NCI-H2081 (cell line): ENCODE results near the gene NACAD.

Experiments used
- DNase-seq, 2 experiments: peaks; one replicate each; lab custom pipeline; 2025; lab: John Stamatoyannopoulos, UW

NACAD gene

DNA sequence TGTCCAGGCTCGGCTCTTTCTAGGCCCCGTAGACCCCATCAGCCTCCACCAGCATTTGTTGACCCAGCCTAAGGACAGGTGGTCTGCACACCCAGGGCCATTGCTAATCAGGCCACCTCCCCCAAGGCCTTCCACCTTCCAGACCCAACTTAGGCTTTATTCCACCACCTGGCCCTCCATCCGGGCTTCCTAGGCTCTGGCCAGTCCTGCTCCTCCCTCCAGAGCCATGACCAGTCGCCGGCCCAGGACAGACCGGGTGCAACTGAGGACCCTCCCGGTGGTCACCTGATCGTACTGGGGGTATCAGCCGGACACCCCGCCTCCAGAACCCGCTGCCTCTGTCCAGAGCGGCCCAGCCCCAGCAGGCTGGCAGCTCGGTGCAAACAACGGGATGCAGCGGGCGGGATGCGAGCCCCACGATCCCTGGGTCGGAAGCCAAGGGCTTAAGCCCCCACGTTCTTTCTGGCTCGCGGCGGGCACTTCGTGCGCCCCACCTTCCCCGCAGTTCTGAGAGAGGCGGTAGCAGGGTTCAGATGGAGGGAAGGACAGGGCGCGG is 545 bp downstream of the NACAD start:
- no peak for DNase-seq

GRCh38 chr7:45087301-45088145 is 1.2 kb downstream of the NACAD start:
- DNase-seq = no peak

- no peak for DNase-seq
Observed at GRCh38 chr7:45086331-45087065, 2.3 kb downstream of the NACAD start.

DNA sequence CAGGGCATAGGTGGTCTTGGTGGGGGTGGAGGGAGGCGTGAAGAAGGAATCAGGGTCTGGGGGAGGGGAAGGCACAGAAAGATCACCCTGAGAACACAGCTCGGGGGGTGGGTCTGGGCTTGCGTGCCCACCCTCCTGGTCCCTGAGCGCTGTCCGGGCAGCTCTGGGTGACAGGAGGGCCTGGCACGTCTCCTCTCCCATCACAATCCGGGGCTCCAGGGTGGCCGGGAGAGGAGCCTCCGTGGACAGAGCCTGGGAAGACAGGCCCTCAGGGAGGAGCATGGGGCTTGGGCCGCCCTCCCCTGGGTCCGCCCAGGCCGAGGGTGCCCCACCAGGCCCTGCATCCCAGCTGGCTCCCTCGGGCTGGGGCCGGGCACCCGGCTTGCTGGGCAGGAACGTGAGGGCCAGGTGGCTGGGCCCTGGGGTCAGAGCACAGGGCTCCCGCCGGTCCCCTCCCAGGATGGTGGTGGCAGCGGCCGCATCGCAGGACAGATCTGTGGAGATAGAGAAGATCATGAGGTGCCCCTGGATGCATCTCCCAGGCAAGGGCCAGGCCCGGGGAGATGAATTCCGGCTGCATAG is 3.1 kb downstream of the NACAD start:
- DNase-seq = no peak

DNA sequence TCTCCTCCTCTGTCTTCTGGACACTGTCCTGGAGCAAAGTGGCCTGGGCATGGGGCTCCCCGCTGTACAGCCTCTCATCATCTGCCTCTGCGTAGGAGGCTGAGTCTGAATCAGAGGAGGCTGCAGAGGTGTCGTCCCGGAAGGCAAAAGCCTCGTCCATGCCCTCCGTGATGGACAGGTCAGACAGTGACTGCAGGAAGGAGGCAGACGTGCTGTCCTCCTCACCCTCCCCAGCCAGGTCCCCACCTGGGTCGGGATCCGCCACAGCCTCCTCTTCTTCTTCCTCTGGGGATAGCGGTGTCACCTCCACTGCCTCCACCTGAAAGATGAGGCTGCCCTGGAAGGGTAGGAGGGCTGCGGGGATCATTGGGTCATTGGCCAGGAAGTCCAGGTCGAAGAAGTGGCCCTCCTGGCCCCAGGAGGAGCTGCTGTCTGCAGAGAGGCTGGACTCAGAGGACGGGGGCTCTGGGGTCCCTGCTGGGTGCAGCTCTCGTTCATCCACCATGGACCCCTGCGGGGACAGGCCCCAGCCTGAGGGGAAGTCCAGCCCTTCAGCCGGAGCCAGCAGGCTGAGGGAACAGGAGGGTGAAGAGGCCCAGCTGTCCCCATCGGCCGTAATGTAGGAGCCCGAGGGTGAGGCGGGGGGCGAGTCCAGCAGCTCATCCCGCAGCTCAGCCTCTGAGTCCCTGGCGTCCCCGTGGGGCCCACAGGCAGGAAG is 3.7 kb downstream of the NACAD start:
- no peak for DNase-seq

DNA sequence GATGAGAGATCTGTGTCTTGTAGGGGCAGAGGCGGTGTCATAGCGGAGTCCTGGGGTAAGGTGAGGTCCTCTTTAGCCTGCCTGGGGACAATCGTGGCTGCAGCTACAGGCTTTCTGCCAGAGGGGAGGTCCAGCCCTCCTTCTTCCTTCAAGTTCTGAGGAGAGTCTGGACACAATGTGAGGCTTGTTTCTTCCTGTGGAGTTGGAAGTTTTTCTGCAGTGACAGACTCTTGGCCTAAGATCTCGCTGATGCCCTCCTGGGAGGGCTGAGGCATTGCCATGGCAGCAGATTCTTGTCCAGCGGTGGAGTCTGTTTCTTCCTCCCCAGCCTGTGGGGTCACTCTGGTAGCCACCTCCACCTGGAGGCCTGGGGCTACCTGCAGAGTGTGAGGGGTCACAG is 4.4 kb downstream of the NACAD start:
- DNase-seq = no peak

GRCh38 chr7:45082831-45083331 is 5.9 kb downstream of the NACAD start:
- no peak for DNase-seq

- DNase-seq = no peak
Observed at GRCh38 chr7:45082031-45082830, 6.5 kb downstream of the NACAD start.

DNA sequence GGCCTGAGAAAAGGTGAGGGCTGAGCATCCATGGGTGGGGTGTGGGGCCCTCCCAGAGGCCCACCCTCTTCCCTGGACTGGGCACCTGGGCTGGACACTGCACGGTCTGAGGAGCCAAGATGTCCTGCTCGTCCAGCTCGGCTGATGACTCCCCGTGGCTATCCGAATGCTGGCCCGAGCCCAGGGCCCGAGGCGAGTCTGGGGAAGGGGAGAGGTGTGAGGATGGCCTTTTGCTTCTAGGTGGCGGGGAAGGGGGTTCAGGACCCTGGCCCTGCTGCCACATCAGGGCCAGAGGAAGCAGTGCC is 7.1 kb downstream of the NACAD start:
- DNase-seq = no peak

DNA sequence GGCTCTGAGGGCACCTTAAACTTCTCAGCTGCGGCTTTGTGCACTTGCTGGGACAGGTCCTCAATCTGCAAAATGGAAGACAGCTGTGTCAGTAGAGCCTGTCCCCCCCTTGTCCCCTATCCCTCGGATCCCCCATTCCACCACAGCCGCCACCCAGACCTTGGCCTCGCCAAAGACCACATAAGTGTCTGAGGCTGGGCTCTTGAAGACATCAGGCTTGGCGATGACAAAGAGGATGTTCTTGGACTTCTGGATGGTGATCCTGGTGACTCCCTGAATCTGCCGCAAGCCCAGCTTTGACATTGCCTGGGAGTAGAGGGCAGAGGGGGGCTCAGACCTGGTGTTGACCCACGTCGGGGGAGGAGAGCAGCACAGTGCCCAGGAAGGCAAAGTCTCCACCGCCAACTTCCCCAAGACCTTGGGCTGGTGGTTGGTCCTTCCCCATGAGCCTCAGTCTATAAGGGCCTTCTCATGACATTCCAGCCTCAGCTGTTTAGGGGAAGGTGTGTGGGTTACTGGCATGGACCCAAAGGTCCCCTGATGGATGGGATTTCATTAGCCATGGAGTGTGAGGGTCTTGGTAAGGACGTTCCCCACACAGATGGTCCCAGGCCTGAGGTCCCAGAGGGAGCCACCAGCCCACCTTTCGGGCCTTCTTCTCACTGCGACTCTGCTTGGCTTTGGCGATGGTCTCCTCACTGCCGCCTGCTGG is 7.7 kb downstream of the NACAD start:
- DNase-seq = no peak

DNA sequence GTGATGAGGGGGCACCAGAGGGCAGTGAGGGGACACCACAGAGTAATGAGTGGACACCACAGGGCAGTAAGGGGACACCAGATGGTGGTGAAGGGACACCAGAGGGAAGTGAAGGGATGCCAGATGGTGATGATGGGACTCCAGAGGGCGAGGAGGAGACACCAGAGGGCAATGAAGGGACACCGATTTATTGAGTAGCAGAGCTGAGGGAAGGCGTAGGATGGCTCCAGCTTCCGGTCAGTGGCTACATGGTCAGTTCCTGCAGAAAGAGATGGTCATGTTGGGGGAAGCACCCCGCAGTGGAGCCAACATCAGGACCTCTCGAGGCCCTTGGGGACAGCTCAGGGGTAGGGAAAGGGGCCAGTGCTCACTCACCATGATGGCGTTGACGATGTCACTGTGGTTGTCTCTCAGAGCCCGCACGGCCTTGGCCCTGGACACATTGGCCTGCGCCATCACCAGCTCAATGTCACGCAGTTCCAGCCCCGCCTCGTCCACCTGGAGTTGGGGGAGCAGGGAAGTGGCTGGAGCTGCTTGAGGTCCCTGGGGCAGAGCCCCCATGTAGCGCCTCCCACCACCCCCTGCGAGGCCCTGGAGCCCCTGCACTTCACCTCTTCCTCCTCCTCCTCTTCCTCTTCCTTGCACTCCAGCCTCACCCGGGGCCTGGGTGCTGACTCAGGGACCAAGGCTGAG is 8.4 kb downstream of the NACAD start:
- no peak for DNase-seq

DNA sequence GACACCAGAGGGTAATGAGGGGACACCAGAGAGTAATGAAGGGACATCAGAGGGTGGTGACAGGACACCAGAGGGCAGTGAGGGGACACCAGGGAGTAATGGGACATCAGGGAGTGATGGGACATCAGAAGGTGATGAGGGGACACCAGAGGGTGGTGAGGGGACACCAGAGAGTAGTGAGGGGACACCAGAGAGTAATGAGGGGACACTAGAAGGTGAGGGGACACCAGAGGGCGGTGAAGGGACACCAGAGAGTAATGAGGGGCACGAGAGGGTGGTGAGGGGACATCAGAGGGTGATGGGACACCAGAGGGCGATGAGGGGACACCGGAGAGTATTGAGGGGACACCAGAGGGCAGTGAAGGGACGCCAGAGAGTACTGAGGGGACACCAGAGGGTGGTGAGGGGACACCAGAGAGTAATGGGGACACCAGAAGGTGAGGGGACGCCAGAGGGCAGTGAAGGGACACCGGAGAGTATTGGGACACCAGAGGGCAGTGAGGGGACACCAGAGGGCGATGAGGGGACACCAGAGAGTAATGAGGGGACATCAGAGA is 10.6 kb downstream of the NACAD start:
- no peak for DNase-seq

DNA sequence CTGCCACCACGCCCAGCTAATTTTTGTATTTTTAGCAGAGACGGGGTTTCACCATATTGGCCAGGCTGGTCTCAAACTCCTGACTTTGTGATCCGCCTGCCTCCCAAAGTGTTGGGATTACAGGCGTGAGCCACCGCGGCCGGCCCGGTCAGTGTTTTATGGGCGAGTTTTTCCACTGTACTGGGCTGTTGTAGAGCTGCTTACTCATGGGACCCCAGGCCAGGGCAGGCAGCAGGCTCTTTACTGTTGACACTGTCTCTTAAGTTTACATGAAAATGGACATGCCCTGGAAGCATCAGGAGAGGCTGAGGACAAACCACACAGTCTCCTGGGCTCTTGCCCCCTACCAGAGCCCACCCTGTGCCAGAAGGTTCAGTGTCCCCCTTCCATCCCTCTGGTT is 11.2 kb downstream of the NACAD start:
- DNase-seq = no peak

DNA sequence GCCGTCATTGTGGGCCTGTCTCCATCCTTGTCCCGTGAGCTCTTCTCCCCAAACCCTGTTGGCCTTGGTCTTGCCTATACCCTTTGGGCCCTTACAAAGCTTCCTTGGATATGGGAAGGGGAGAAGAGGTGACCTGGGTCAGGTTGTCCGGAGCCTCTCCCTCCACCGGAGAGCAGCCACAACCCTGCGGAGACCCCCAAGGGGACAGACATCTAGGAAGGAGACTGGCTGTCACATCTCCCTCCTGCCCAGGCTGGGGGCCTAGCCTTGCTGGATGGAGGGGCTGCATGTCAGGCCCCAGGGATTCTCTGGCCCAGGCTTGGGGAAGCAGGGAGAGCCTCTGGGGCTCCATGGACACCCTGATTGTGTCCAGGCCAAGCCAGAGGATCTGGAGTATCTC is 11.8 kb downstream of the NACAD start:
- no peak for DNase-seq

- DNase-seq = no peak
Observed at GRCh38 chr7:45075871-45076796, 12.6 kb downstream of the NACAD start.

GRCh38 chr7:45075355-45075644 is 13.5 kb downstream of the NACAD start:
- DNase-seq = no peak

GRCh38 chr7:45074528-45075354 is 14.0 kb downstream of the NACAD start:
- DNase-seq = no peak
